ENCODE measurements around the gene ELL2.

GRCh38 chr5:95887977-95888376 lies 73.7 kb downstream of the ELL2 start:
- no peak for TF ChIP-seq POLR2A (IDR thresholded peaks at IDR 0.05)
- no peak for TF ChIP-seq CTCF (IDR thresholded peaks at IDR 0.05)
